Stimulated activated CD4-positive, alpha-beta T cell treated with anti-CD3 and anti-CD28 coated beads, Interleukin-4, amount 100 ng/mL, for 4 hours (primary cell): Measurements from ENCODE around the gene ZBTB12.
A peak's percentile ranks its signal among the peaks of the same experiment; 100 is the strongest.
"Not testable (repeated sequence)": the region's sequence is repeated elsewhere in the genome, so short reads cannot be mapped to it uniquely, and the experiment has no call there.

Source experiments
- DNase-seq, 2 experiments: peaks; one replicate each; pipeline ENCODE4 v3.0.0-alpha.2; 2020

Gene ZBTB12, protein sequence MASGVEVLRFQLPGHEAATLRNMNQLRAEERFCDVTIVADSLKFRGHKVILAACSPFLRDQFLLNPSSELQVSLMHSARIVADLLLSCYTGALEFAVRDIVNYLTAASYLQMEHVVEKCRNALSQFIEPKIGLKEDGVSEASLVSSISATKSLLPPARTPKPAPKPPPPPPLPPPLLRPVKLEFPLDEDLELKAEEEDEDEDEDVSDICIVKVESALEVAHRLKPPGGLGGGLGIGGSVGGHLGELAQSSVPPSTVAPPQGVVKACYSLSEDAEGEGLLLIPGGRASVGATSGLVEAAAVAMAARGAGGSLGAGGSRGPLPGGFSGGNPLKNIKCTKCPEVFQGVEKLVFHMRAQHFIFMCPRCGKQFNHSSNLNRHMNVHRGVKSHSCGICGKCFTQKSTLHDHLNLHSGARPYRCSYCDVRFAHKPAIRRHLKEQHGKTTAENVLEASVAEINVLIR

DNA sequence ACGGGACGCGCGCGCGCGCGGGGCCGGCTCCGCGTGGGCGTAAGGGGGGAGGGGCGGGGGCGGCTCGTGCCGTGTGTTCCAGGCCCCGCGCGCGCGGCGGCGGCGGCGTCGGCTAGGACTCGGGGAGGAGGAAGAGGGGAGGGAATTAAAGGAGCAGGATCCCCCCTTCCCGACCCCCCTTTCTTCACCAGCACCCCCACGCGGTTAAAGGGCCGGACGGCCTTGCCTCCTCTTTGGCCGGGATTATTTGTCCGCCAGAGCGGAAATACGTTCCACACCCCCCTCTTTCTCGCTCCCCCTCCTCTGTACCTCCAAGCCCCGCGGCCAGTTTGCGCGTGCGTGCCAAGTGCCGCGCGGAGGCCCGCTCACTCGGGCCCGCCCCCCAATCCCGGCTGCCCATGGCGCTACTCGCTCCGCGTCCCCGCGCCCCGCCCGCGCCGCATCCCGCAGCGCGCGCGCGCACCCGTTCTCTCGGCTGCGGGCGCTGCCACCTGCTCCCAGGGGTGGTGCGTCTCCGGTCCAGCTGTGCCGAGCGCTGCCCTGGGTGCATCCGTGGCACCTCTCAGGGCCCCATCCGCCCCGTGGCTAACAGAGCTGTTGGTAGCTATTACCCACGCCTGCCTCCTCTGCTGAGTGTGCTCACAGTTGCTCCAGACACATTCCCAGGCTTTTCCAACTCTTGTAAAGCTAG lies at the start of gene ZBTB12:
ZBTB12 (minus strand) TSS at position 134 of the 691 bp plus-strand sequence. CDS start 781 bp downstream, outside the sequence.
- DNase-seq = peak; percentile 86

DNA sequence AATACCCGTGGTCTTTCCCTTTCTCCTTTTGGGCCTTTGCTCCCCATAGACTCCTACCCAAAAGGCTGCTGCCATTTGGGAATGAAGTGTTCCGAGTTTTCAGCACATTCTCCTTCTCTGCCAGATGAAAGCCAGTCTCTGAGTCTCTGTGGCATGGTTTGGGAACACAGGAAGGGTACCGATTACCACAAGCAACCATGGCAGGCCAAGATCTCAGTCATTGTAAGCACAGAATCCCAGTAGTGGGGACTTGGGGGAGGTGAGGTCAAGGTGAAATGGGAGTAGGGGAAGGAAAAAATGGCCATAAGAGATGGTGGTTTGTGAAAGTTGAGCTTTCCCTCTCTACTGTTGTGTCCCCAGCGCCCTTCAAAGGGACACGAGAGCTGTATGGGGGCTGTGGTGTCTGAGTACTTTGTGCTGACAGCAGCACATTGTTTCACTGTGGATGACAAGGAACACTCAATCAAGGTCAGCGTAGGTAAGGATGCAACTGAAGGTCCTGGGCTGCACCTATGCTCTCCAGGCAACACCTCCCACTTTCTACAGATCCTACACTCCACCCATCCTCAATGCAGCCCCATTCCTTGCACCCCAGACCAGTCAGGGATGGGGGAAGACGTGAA lies 48.2 kb upstream of the ZBTB12 start:
- DNase-seq = no peak

DNA sequence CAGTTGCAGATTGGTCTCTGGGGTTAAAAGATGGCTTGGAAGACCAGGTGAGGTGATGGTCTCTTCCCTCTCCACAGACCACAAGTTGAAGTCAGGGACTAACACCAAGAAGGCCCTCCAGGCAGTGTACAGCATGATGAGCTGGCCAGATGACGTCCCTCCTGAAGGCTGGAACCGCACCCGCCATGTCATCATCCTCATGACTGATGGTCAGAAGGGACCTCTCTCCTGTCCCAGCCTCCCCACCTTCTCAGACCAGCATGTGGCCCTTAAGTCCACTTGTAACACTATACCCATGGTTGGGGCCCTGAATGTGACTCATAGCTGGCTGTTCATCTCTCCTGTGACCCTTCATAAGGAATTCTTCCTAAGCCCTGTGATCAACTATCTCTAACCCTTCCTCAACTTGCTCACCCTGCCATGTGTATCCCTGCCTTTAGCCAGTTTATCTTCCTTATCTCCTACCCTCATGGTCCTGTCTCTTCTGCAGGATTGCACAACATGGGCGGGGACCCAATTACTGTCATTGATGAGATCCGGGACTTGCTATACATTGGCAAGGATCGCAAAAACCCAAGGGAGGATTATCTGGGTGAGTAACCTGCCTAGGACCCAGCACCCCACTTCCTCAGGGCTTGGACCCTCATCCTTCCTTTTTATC lies 47.0 kb upstream of the ZBTB12 start:
- no peak for DNase-seq

- no peak for DNase-seq
Observed at GRCh38 chr6:31948306-31948705, 46.4 kb upstream of the ZBTB12 start.

DNA sequence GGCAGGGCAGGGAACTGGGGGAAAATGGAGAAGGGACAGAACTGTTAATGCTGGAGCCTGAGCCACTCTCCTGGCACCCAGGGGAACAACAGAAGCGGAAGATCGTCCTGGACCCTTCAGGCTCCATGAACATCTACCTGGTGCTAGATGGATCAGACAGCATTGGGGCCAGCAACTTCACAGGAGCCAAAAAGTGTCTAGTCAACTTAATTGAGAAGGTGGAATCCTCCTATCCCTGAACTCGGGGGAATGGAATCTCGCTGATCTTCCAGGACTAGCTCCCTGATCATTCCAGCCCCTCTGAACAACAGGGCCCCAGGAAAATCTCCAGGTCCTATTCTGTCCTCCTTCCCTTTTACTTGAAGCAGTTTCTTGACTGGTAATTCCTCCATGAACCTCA lies 46.0 kb upstream of the ZBTB12 start:
- DNase-seq = no peak

- DNase-seq = no peak
Observed at GRCh38 chr6:31947070-31947675, 45.3 kb upstream of the ZBTB12 start.

GRCh38 chr6:31946370-31946885 lies 44.5 kb upstream of the ZBTB12 start:
- DNase-seq = no peak

DNA sequence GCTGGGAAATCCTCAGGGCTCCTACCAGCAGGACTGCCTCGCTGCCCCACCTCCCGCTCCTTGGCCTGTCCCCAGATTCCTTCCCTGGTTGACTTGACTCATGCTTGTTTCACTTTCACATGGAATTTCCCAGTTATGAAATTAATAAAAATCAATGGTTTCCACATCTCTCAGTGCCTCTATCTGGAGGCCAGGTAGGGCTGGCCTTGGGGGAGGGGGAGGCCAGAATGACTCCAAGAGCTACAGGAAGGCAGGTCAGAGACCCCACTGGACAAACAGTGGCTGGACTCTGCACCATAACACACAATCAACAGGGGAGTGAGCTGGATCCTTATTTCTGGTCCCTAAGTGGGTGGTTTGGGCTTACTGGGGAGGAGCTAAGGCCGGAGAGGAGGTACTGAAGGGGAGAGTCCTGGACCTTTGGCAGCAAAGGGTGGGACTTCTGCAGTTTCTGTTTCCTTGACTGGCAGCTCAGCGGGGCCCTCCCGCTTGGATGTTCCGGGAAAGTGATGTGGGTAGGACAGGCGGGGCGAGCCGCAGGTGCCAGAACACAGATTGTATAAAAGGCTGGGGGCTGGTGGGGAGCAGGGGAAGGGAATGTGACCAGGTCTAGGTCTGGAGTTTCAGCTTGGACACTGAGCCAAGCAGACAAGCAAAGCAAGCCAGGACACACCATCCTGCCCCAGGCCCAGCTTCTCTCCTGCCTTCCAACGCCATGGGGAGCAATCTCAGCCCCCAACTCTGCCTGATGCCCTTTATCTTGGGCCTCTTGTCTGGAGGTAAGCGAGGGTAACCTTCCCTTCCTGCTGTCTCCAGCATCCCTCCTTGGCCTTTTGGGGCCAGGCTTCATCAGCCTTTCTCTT lies 43.9 kb upstream of the ZBTB12 start, which contains the start of gene CFB:
CFB (plus strand) TSS at position 589 of the 863 bp plus-strand sequence; CDS start at position 716, 127 bp downstream.
- no peak for DNase-seq

DNA sequence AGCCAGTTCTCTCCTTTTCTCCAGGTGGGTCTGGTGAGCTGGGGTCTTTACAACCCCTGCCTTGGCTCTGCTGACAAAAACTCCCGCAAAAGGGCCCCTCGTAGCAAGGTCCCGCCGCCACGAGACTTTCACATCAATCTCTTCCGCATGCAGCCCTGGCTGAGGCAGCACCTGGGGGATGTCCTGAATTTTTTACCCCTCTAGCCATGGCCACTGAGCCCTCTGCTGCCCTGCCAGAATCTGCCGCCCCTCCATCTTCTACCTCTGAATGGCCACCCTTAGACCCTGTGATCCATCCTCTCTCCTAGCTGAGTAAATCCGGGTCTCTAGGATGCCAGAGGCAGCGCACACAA lies 43.2 kb upstream of the ZBTB12 start:
- no peak for DNase-seq

DNA sequence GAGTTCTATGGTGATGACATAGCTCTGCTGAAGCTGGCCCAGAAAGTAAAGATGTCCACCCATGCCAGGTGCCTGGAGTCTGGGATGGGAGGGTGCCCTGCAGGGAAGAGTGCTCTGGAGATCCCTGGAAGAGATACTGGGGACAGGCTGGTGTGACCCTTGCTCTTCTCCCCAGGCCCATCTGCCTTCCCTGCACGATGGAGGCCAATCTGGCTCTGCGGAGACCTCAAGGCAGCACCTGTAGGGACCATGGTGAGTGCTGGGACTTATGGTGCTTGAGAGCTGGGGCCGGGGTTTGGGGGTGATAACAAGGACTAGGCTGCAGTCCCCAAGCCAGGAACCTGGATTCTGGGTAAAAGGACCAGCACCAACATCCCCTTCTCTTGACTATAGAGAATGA lies 41.9 kb upstream of the ZBTB12 start:
- DNase-seq = no peak

- DNase-seq = no peak
Observed at GRCh38 chr6:31940256-31940664, 38.4 kb upstream of the ZBTB12 start.

- no peak for DNase-seq
Observed at GRCh38 chr6:31935823-31936222, 33.9 kb upstream of the ZBTB12 start.

DNA sequence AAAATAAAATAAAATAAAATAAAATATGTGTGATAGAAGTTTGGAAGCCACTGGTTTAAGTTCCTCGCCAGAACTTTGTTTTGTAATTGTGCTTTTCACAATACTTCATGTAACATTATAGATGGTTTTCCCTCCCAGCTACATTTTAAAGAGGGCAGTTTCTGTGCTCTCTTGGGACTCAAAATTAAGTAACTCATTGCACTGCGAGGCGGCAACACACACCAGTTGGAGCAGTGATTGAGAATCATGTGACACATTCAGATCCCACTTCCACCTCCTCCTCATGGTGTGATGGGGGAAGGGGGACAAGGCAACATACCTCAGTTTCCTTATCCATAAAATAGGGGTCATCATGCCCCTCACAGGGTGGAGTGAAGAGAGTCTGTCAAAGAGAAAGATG lies 33.1 kb upstream of the ZBTB12 start:
- DNase-seq = no peak

DNA sequence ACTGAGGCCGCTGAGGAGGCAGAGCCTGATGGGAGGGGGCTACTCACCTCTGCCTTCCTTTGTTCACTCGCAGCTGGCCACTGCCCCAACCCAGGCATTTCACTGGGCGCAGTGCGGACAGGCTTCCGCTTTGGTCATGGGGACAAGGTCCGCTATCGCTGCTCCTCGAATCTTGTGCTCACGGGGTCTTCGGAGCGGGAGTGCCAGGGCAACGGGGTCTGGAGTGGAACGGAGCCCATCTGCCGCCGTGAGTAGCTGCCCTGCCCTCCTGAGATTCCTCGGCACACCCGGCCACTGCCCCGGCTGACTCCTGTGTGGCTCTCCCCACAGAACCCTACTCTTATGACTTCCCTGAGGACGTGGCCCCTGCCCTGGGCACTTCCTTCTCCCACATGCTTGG lies 31.7 kb upstream of the ZBTB12 start:
- DNase-seq = no peak

GRCh38 chr6:31932137-31932536 lies 30.3 kb upstream of the ZBTB12 start:
- DNase-seq = not testable (repeated sequence)

- DNase-seq = no peak
Observed at GRCh38 chr6:31930962-31931361, 29.1 kb upstream of the ZBTB12 start.

DNA sequence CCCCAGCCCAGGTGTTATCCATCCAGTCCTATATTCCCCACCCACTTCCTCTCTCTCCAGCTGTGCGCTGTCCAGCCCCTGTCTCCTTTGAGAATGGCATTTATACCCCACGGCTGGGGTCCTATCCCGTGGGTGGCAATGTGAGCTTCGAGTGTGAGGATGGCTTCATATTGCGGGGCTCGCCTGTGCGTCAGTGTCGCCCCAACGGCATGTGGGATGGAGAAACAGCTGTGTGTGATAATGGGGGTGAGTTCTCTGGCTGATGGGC lies 26.7 kb upstream of the ZBTB12 start:
- DNase-seq = no peak

DNA sequence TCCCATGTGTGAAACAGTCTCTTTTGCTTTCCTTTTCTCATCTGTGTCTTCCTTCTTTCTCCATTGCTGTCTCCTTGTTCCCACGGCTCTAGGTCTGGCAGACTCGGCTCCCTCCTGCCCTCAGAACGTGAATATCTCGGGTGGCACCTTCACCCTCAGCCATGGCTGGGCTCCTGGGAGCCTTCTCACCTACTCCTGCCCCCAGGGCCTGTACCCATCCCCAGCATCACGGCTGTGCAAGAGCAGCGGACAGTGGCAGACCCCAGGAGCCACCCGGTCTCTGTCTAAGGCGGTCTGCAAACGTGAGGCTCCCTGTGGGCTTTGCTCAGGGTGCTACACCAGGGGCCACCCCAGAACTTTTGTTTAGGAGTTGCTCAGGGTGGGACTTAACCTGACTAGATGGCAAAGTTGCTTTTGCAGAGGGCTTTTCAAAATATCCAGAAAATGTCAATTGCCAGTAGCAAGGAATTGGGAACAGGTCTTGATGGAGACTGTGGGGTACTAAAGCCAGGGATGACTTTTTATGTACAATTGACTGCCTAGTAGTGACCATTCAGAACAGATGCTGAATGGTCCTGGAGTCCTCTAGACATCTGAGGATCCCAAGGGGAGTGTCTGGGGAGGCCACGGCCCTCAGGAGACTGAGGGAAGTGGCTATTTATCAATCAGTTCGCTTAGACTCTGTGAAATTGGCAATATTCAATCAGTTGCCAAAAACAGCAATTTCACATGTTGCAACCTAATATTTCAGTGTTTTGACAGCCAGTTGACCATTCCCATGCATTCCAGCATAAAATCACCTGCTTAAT lies 26.2 kb upstream of the ZBTB12 start:
- no peak for DNase-seq

DNA sequence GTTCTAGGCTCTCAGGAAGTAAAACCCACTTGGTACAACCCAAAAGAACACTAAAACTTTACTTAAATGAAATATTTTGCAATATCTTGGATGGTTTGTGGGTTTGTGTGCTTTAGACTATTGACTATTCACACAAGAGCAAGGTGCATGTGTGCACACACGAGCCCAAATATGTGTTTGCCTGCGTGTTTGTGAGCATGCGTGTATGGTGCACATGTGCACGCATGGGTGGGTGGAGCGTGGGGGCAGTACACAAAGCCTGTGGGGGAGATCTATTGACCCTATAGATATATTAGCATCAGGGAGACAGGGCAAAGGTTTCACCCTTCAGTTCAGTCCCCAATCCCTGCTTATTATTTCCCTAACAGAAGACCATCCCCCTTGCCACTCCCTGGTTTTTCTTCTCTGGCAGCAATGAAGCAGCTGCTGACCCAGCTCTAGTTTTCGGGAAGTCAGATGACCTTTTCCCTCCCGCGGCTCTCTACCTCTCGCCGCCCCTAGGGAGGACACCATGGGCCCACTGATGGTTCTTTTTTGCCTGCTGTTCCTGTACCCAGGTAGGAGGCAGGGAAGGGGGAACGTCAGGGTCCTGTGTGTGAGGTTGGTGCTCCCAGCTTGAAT lies 25.5 kb upstream of the ZBTB12 start, which contains the start of gene C2:
C2 (plus strand) TSS at position 476 of the 621 bp plus-strand sequence; CDS start at position 512, 36 bp downstream.
- DNase-seq = no peak

- DNase-seq = peak in 1 of 2 experiments; percentile 9
Observed at GRCh38 chr6:31922942-31923341, 21.1 kb upstream of the ZBTB12 start.
